HEK293 (cell line): ENCODE results near the gene TMEM255B.
A peak's percentile ranks its signal among the peaks of the same experiment; 100 is the strongest.

Source experiments
- CTCF ChIA-PET: fragments of 350-600 bp; formaldehyde crosslinking; extraction: SDS; loops from one replicate; lab custom pipeline; 2021; ENCODE audit warnings: antibody characterized with exemption; lab: Yijun Ruan, JAX
- POLR2A ChIA-PET: fragments of 300-600 bp; formaldehyde crosslinking; extraction: SDS; loops from one replicate; lab custom pipeline; 2020; ENCODE audit warnings: antibody characterized with exemption, inconsistent platforms; lab: Yijun Ruan, JAX
- H3K27ac ChIP-seq: fragments of 200-500 bp; sonication (Bioruptor generic); 2 replicates; pipeline ENCODE4 v1.5.1; 2014; ENCODE audit warnings: low read depth, low read length, control low read depth, inconsistent platforms; ENCODE audit errors: extremely low read depth
- H3K36me3 ChIP-seq, 2 experiments: fragments of 200-500 bp in 1 of 2; sonication (Bioruptor generic) in 1 of 2; 1 replicate in 1 of 2; 2 replicates in 1 of 2; pipeline ENCODE4 v1.5.1; 2014 to 2017; ENCODE audit warnings: inconsistent platforms in 2 of 2, low read length in 2 of 2; ENCODE audit not compliant: control insufficient read depth in 2 of 2, insufficient read depth in 1 of 2
- H3K4me1 ChIP-seq: fragments of 200-500 bp; sonication (Bioruptor generic); 2 replicates; pipeline ENCODE4 v1.5.1; 2014; ENCODE audit warnings: mild to moderate bottlenecking, low read length, inconsistent platforms; ENCODE audit not compliant: control insufficient read depth, insufficient read depth
- H3K4me3 ChIP-seq: 2 replicates; pipeline ENCODE4 v1.5.1; 2011; ENCODE audit warnings: low read depth, mild to moderate bottlenecking, control low read depth, low read length, moderate library complexity
- H3K9me3 ChIP-seq: fragments of 200-500 bp; sonication (Bioruptor generic); 2 replicates; pipeline ENCODE4 v1.5.1; 2014; ENCODE audit warnings: low read depth, low read length, inconsistent platforms; ENCODE audit not compliant: control insufficient read depth, insufficient read depth
- GLIS1 ChIP-seq: fragments of 450-650 bp; formaldehyde crosslinking; IDR thresholded peaks from 2 replicates; pipeline ENCODE4 v1.5.1; 2016; ENCODE audit warnings: missing biosample characterization, missing genetic modification characterization
- INSM2 ChIP-seq: fragments of 450-650 bp; formaldehyde crosslinking; IDR thresholded peaks from 2 replicates; pipeline ENCODE4 v1.5.1; 2016; ENCODE audit warnings: missing biosample characterization, missing genetic modification characterization
- PRDM10 ChIP-seq: fragments of 450-650 bp; formaldehyde crosslinking; IDR thresholded peaks from 2 replicates; pipeline ENCODE4 v1.5.1; 2016; ENCODE audit warnings: missing biosample characterization, missing genetic modification characterization
- SP2 ChIP-seq: fragments of 450-650 bp; formaldehyde crosslinking; IDR thresholded peaks from 2 replicates; pipeline ENCODE4 v1.5.1; 2016; ENCODE audit warnings: missing biosample characterization, missing genetic modification characterization
- WT1 ChIP-seq: fragments of 450-650 bp; formaldehyde crosslinking; IDR thresholded peaks from 2 replicates; pipeline ENCODE4 v1.5.1; 2016; ENCODE audit warnings: missing biosample characterization, missing genetic modification characterization
- ZBTB17 ChIP-seq: fragments of 450-650 bp; formaldehyde crosslinking; IDR thresholded peaks from 2 replicates; pipeline ENCODE4 v1.5.1; 2016; ENCODE audit warnings: missing biosample characterization, missing genetic modification characterization
- ZBTB20 ChIP-seq: fragments of 450-650 bp; formaldehyde crosslinking; IDR thresholded peaks from 2 replicates; pipeline ENCODE4 v1.5.1; 2016; ENCODE audit warnings: missing biosample characterization, missing genetic modification characterization
- ZBTB44 ChIP-seq: fragments of 450-650 bp; IDR thresholded peaks from 2 replicates; pipeline ENCODE4 v1.5.1; 2018; ENCODE audit warnings: missing biosample characterization, mild to moderate bottlenecking, missing genetic modification characterization
- ZNF341 ChIP-seq: fragments of 450-650 bp; formaldehyde crosslinking; IDR thresholded peaks from 2 replicates; pipeline ENCODE4; 2016; ENCODE audit warnings: low read depth, missing biosample characterization, missing genetic modification characterization
- ZNF600 ChIP-seq: fragments of 450-650 bp; formaldehyde crosslinking; IDR thresholded peaks from 2 replicates; pipeline ENCODE4 v1.5.1; 2016; ENCODE audit warnings: missing biosample characterization, missing genetic modification characterization
- ZNF692 ChIP-seq: fragments of 450-650 bp; formaldehyde crosslinking; IDR thresholded peaks from 2 replicates; pipeline ENCODE4 v1.5.1; 2016; ENCODE audit warnings: missing biosample characterization, missing genetic modification characterization
- ZNF76 ChIP-seq: fragments of 450-650 bp; formaldehyde crosslinking; IDR thresholded peaks from 2 replicates; pipeline ENCODE4; 2016; ENCODE audit warnings: low read depth, missing biosample characterization, missing genetic modification characterization, borderline replicate concordance
- ZNF791 ChIP-seq: fragments of 450-650 bp; formaldehyde crosslinking; IDR thresholded peaks from 2 replicates; pipeline ENCODE4 v1.5.1; 2016; ENCODE audit warnings: missing biosample characterization, missing genetic modification characterization
- ZSCAN5A ChIP-seq: fragments of 450-650 bp; formaldehyde crosslinking; IDR thresholded peaks from 2 replicates; pipeline ENCODE4 v1.5.1; 2016; ENCODE audit warnings: missing biosample characterization, missing genetic modification characterization
- TF ChIP-seq, protein P1 (sequence below): fragments of 450-650 bp; formaldehyde crosslinking; IDR thresholded peaks from 2 replicates; pipeline ENCODE4 v1.5.1; 2016; ENCODE audit warnings: missing biosample characterization, missing genetic modification characterization
- TF ChIP-seq, protein P2 (sequence below): fragments of 450-650 bp; formaldehyde crosslinking; IDR thresholded peaks from 2 replicates; pipeline ENCODE4 v1.5.1; 2017; ENCODE audit warnings: missing biosample characterization, missing genetic modification characterization

TMEM255B gene

GRCh38 chr13:113860665-113861432, 101.8 kb downstream of the TMEM255B start (continued):
- TF ChIP-seq, protein P1, sequence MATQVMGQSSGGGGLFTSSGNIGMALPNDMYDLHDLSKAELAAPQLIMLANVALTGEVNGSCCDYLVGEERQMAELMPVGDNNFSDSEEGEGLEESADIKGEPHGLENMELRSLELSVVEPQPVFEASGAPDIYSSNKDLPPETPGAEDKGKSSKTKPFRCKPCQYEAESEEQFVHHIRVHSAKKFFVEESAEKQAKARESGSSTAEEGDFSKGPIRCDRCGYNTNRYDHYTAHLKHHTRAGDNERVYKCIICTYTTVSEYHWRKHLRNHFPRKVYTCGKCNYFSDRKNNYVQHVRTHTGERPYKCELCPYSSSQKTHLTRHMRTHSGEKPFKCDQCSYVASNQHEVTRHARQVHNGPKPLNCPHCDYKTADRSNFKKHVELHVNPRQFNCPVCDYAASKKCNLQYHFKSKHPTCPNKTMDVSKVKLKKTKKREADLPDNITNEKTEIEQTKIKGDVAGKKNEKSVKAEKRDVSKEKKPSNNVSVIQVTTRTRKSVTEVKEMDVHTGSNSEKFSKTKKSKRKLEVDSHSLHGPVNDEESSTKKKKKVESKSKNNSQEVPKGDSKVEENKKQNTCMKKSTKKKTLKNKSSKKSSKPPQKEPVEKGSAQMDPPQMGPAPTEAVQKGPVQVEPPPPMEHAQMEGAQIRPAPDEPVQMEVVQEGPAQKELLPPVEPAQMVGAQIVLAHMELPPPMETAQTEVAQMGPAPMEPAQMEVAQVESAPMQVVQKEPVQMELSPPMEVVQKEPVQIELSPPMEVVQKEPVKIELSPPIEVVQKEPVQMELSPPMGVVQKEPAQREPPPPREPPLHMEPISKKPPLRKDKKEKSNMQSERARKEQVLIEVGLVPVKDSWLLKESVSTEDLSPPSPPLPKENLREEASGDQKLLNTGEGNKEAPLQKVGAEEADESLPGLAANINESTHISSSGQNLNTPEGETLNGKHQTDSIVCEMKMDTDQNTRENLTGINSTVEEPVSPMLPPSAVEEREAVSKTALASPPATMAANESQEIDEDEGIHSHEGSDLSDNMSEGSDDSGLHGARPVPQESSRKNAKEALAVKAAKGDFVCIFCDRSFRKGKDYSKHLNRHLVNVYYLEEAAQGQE (tag by site-specific recombination), result no peak

- CTCF ChIA-PET, result interaction anchor here (0.6 kb wide), 1 partner anchor 107 kb away, joined by 3 read pairs; no protein-coding TSS in a partner anchor
- Histone ChIP-seq H3K36me3 (peaks cover 0 to 16% of the 10 kb centered on the region in 2 experiments; a peak in 1 of 3 replicates), H3K4me1 (peaks cover 3% of the 10 kb centered on the region; the same call in 1 of the 2 replicates), H3K9me3 (no peaks in the 10 kb centered on the region), H3K4me3 (no peak overlapping the region), H3K27ac (no peak overlapping the region)
- POLR2A ChIA-PET, result no interaction called here
- TF ChIP-seq WT1 (tag by site-specific recombination) (0 out of 2 replicates have a peak, but pooled peaks have one; percentile 46), ZBTB17 (tag by site-specific recombination) (0 out of 2 replicates have a peak, but pooled peaks have one; percentile 46), ZNF692 (tag by site-specific recombination) (no peak), ZBTB44 (tag by site-specific recombination) (0 out of 2 replicates have a peak, but pooled peaks have one; percentile 10), ZNF341 (peak; percentile 56), PRDM10 (tag by site-specific recombination) (0 out of 2 replicates have a peak, but pooled peaks have one; percentile 37), ZSCAN5A (tag by site-specific recombination) (no peak), GLIS1 (peak; percentile 36; the same call in 1 of the 2 replicates), ZBTB20 (tag by site-specific recombination) (peak; percentile 33; the same call in 1 of the 2 replicates), ZNF791 (tag by site-specific recombination) (no peak), SP2 (tag by site-specific recombination) (peak; percentile 67), ZNF600 (tag by site-specific recombination) (peak; percentile 97), ZNF76 (tag by site-specific recombination) (peak; percentile 71; the same call in 1 of the 2 replicates), INSM2 (tag by site-specific recombination) (peak; percentile 72)
- TF ChIP-seq, protein P2, sequence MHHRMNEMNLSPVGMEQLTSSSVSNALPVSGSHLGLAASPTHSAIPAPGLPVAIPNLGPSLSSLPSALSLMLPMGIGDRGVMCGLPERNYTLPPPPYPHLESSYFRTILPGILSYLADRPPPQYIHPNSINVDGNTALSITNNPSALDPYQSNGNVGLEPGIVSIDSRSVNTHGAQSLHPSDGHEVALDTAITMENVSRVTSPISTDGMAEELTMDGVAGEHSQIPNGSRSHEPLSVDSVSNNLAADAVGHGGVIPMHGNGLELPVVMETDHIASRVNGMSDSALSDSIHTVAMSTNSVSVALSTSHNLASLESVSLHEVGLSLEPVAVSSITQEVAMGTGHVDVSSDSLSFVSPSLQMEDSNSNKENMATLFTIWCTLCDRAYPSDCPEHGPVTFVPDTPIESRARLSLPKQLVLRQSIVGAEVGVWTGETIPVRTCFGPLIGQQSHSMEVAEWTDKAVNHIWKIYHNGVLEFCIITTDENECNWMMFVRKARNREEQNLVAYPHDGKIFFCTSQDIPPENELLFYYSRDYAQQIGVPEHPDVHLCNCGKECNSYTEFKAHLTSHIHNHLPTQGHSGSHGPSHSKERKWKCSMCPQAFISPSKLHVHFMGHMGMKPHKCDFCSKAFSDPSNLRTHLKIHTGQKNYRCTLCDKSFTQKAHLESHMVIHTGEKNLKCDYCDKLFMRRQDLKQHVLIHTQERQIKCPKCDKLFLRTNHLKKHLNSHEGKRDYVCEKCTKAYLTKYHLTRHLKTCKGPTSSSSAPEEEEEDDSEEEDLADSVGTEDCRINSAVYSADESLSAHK, result 0 out of 2 replicates have a peak, but pooled peaks have one; percentile 12
These were observed 102.5 kb downstream of the TMEM255B start for GRCh38 chr13:113861433-113862030.
